Right atrium auricular region (tissue), 2 donors: ENCODE measurements around the gene BRINP2. TPM values are rescaled to one million over a fixed set of nuclear protein-coding genes. Genes with fewer than 3 reads are reported as not detected.

Experiments used
- DNase-seq: peaks from one replicate; pipeline ENCODE4 v3.0.0-alpha.2; 2019; ENCODE audit warnings: low spot score
- H3K27ac ChIP-seq, 2 donors: fragments of 200-600 bp; sonication (generic); 1 replicate in 1 of 2; 2 replicates in 1 of 2; pipeline ENCODE4 v1.5.1; 2016 to 2019
- H3K27me3 ChIP-seq, 2 donors: fragments of 200-600 bp; sonication (generic); one replicate each; pipeline versions ENCODE4 v1.5.1 to v1.6.0; 2017 to 2019
- H3K36me3 ChIP-seq: fragments of 200-600 bp; sonication (generic); one replicate; pipeline ENCODE4 v1.5.1; 2016
- H3K4me1 ChIP-seq, 2 donors: fragments of 200-600 bp; sonication (generic); one replicate each; pipeline versions ENCODE4 v1.5.1 to v1.6.0; 2017 to 2019
- H3K4me3 ChIP-seq, 2 donors: fragments of 200-600 bp; sonication (generic); 1 replicate in 1 of 2; 2 replicates in 1 of 2; pipeline ENCODE4 v1.5.1; 2017 to 2019; ENCODE audit warnings: mild to moderate bottlenecking in 1 of 2, moderate library complexity in 1 of 2
- H3K9me3 ChIP-seq, 2 donors: fragments of 200-600 bp; sonication (generic); one replicate each; pipeline ENCODE4 v1.5.1; 2019
- total RNA-seq, 2 donors: library from RNA; depleted of rRNA; stranded (reverse); fragments of >200 nt; gene quantifications; one replicate each; pipeline ENCODE4 v1.1.0, GENCODE V29; 2016
- TF ChIP-seq, protein P1 (sequence below), 2 donors: fragments of 200-600 bp; sonication (generic); IDR thresholded peaks; one replicate each; pipeline ENCODE4 v1.5.1; 2019; ENCODE audit warnings: antibody characterized with exemption in 2 of 2

The BRINP2 gene
- total RNA-seq, 2 donors from 2014 or later = 0.96 to 1.1 TPM

DNA sequence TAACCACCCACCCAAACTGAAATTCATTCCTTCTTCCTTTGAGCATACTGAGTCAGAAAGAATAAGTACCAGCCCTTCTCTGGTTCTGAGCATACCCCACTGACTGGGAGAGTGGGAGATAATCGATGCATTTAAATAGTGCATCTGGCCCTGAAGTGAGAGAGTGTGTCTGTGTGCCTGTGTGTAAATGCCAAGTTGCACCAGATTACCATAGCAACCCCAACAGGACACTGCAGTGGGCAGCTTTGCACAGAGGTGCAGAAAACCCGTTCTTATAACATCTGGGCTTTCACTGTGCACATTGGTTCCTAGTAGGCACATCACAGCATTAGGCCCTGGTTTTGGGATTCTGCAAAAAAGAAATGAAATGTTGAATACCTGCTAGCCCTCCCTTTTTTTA lies 8.5 kb upstream of the BRINP2 start:
- Histone ChIP-seq H3K4me1 (peaks cover 0 to 9% of the 10 kb centered on the region in 2 donors), H3K4me3 (no peak overlapping the region), H3K9me3 (no peaks in the 10 kb centered on the region), H3K27me3 (no peaks in the 10 kb centered on the region), H3K27ac (no peak overlapping the region), H3K36me3 (no peaks in the 10 kb centered on the region)
- DNase-seq = no peak
- TF ChIP-seq, protein P1, sequence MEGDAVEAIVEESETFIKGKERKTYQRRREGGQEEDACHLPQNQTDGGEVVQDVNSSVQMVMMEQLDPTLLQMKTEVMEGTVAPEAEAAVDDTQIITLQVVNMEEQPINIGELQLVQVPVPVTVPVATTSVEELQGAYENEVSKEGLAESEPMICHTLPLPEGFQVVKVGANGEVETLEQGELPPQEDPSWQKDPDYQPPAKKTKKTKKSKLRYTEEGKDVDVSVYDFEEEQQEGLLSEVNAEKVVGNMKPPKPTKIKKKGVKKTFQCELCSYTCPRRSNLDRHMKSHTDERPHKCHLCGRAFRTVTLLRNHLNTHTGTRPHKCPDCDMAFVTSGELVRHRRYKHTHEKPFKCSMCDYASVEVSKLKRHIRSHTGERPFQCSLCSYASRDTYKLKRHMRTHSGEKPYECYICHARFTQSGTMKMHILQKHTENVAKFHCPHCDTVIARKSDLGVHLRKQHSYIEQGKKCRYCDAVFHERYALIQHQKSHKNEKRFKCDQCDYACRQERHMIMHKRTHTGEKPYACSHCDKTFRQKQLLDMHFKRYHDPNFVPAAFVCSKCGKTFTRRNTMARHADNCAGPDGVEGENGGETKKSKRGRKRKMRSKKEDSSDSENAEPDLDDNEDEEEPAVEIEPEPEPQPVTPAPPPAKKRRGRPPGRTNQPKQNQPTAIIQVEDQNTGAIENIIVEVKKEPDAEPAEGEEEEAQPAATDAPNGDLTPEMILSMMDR (IDR thresholded peaks at IDR 0.05) = no peak

DNA sequence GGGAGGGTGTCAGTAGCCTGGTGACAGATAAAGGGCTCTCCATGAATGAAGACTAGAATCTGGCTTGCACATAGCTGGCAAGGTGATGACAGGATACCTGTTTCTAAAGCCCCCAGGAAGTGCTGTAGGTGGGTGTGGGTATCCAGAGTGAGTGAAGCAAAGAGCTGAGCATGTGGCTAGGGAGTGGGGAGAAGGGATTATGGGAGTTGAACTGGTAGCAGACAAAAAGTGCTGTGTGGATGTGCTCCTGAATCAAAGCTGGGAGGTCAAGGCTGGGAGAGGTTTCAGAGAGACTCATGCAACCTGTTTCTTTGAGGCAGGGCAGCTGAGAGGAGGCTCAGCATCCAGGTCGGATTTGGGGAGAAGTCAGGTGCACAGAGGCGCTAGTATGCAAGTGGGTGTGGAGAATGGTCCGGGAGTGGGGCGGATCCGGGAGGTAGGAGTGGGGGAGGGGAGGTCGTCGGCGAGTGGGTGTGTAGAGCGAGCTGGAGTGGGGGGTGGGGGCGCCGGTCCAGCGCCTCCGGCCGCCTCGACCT lies 6.8 kb upstream of the BRINP2 start:
- Histone ChIP-seq H3K4me1 (peaks cover 0 to 9% of the 10 kb centered on the region in 2 donors), H3K4me3 (peak overlapping the region; percentile 22 to 49), H3K27me3 (peaks cover 0 to 2% of the 10 kb centered on the region in 2 donors), H3K27ac (no peak overlapping the region), H3K9me3 (no peaks in the 10 kb centered on the region), H3K36me3 (no peaks in the 10 kb centered on the region)
- TF ChIP-seq, protein P1 (IDR thresholded peaks at IDR 0.05) = no peak
- DNase-seq = no peak

GRCh38 chr1:177164380-177165068 lies 6.2 kb upstream of the BRINP2 start, which contains the start of gene ASTN1:
Gene ASTN1 (minus strand): TSS chr1:177164712. CDS start chr1:177164676, 36 bp downstream.
- Histone ChIP-seq H3K36me3 (no peaks in the 10 kb centered on the region), H3K4me3 (peak within 1 kb of the TSS; percentile 22 to 49), H3K27me3 (peaks cover 0 to 5% of the 10 kb centered on the region in 2 donors), H3K27ac (no peak within 1 kb of the TSS), H3K9me3 (no peaks in the 10 kb centered on the region), H3K4me1 (peaks cover 0 to 9% of the 10 kb centered on the region in 2 donors)
- TF ChIP-seq, protein P1 (IDR thresholded peaks at IDR 0.05) = no peak
- DNase-seq = no peak

GRCh38 chr1:177165069-177165439 lies 5.7 kb upstream of the BRINP2 start:
- Histone ChIP-seq H3K27ac (no peak overlapping the region), H3K36me3 (no peaks in the 10 kb centered on the region), H3K27me3 (peaks cover 0 to 5% of the 10 kb centered on the region in 2 donors), H3K9me3 (no peaks in the 10 kb centered on the region), H3K4me1 (peaks cover 0 to 9% of the 10 kb centered on the region in 2 donors), H3K4me3 (peak overlapping the region in 1 of 2 donors; percentile 49)
- TF ChIP-seq, protein P1 (IDR thresholded peaks at IDR 0.05) = no peak
- no peak for DNase-seq

DNA sequence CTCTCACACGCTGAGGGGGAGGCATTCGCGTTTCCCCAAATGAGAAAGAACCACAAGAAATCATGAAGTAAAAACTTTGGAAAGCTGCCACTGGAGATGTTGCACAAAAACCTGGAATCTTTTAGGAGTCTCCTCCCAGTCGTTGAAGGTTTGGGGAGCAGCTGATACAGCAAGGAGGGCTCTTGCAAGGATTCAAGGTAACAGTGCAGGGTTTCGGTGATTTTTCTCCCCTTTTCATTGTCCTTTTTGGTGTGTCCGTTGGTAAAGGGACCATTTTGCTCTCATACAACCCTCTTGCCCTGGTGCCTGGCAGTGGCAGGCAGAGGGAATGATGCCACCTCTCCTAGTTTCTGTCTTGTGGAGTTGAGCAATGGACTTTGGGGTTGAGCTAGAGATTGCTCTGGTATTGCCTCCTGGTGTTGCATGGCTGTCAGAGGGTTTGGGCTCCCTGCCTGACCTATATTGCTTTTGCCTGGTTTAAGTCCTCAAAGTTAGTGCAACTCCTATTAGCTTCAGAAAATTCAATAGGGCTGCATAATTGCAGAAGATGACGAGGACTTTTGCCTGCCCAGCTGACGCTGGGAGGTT lies 872 bp downstream of the BRINP2 start:
- peaks cover 0 to 13% of the 10 kb centered on the region in 2 donors for H3K27me3 ChIP-seq
- no peak for DNase-seq

More for the DNA sequence above, 872 bp downstream of the BRINP2 start:
- Histone ChIP-seq H3K27ac (no peak overlapping the region), H3K4me3 (peak overlapping the region in 1 of 2 donors; percentile 46), H3K9me3 (no peaks in the 10 kb centered on the region), H3K4me1 (peaks cover 0 to 15% of the 10 kb centered on the region in 2 donors), H3K36me3 (no peaks in the 10 kb centered on the region)
- TF ChIP-seq, protein P1 (IDR thresholded peaks at IDR 0.05) = no peak
